GM19035 (cell line): Measurements from ENCODE around the gene WDR59.
"Not testable (repeated sequence)": the region's sequence is repeated elsewhere in the genome, so short reads cannot be mapped to it uniquely, and the experiment has no call there.

Experiments
- ATAC-seq: cut with Tn5 transposase; IDR thresholded peaks from one replicate; pipeline ENCODE4 v1.9.1; 2021; ENCODE audit not compliant: unreplicated experiment

Gene WDR59

DNA sequence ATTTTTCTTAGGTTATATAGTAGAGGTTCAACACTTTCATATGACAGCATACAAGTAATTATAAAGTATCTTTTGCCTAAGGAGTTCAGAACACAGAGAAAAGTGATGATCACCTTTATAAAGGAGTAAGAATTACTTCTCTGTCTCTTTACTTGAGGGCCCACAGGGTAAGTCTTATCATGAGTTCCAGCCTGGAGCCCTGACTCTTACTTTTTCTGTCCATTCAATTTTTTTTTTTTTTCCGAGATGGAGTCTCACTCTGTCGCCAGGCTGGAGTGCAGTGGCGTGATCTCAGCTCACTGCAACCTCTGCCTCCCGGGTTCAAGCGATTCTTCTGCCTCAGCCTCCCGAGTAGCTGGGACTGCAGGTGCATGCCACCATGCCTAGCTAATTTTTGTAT, 28.2 kb upstream of the WDR59 start:
- ATAC-seq = not testable (repeated sequence)

DNA sequence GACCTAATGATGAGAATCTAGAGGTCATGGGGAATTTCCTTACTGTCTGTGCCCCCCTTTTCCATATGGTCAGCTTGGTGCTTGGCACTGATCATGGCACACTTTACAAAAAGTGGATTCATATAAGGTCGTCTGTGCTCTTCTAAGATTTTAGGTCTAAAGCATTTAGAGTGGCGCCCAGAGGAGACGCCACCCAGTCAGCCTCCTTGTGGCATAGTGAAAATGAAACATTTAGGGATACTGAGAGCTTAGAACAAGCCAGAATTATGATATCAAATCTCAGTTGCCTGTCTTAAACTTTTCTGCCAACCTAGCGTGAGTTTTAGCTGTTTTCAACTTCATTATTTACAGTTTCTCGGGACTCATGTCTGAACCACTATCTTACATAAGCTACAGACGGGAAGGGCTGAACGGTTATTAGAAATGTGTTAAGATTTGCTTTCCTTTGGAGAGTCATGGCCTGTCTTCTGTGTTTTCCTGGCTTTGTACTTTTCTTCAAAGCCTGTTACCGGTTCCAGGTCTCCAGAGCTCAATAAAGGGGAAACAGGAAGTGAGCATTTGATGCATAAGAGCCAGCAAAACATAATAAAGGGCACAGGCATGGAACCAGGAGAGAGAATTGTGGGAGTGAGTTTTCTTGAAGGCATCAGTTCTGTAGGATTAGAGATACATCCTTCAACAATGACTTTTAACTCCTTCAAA, 27.6 kb upstream of the WDR59 start:
- ATAC-seq = peak; percentile 38

DNA sequence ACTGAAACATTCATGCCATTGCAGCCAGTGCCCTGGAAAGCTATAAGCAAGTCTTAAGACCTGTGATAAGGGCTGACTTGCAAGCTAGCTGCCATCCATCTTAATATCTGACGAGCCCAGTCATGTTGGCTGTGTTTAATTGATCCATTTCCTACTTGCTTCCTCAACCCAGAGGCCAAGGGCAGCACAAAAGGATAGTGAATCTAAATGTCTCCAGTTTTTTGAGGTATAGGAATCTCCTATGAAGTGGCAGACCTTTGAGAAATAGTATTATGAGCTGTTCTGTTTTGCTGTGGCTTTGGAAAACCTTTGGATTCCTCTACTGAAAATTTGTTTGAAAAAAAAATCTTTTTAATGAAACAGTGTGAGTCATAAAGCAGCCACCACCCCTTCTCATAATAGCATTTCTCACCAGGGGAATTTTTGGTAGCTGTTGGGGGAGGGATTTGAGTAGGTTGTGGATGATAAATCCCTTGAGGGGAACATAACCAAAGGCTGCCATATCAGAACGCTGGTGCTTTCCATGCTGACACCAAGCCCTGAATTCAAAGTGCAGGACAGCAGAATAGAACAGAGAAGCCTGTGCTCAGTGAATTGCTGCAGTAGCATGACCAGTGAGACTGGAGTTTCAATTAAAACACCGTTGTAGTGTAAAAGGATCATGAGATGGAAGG, 26.8 kb upstream of the WDR59 start:
- ATAC-seq = peak; percentile 59

DNA sequence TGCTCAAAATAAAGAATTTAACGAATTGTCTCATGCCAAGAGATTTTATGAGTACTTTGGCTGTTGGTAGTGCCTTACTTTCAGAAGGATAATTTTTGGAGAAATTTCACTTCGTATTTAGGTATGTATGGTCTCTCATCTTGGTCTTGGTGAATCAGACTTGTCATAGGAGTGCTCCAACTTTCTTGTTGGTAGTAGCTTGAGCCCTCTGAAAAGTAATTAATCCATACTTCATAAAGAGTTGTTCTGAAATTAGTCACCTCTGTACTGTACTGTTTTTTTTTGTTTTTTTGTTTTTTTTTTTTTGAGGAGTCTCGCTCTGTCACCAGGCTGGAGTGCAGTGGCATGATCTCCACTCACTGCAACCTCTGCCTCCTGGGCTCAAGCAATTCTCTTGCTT, 25.5 kb upstream of the WDR59 start:
- no peak for ATAC-seq

DNA sequence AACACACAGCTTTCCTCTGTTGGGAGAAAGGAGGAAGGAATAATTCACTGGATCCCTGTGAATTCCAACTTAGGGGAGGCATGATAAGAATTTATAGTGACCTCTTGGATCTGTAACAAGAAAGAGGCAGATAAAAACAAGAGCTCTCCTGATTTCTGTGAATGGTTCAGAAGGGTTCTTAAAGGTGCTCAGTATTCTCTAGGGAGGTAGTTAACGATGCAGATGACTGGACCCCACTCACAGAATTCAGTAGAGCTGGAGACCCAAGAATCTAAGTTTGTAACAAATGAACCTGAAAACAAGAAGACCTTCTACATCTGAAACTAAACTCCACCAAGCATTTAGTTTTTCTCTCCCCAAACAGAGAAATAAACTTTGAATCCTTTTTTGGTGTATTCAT, 22.5 kb upstream of the WDR59 start:
- no peak for ATAC-seq

DNA sequence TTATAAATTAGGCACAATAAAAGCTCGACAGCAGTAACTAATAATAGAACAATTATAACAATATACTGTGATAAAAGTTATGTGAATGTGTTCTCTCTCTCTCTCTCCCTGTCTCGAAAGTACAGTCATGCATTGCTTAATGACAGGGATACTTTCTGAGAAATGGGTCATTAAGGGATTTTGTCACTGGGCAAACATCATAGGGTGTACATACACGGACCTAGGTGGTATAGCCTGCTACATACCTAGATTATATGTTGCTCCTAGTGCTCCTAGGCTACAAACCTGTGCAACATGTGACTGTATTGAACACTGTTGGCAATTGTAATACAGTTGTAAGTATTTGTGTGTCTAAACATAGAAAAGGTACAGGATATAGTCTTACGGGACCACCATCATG, 20.8 kb upstream of the WDR59 start:
- no peak for ATAC-seq

DNA sequence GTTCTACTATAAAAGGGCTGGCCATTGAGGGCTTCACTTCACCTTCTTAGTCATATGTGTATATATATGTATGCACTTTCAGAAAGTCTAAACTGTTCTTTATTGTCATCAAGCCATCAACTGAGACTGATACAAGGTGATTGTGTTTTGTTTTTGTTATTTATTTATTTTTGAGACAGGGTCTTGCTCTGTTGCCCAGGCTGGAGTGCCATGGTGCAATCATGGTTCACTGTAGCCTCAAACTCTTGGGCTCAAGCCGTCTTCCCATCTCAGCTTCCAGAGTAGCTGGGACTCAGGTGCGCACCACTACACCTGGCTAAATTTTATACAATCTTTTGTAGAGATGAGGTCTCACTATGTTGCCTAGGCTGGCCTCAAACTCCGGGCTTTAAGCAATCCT, 19.5 kb upstream of the WDR59 start:
- ATAC-seq = no peak

DNA sequence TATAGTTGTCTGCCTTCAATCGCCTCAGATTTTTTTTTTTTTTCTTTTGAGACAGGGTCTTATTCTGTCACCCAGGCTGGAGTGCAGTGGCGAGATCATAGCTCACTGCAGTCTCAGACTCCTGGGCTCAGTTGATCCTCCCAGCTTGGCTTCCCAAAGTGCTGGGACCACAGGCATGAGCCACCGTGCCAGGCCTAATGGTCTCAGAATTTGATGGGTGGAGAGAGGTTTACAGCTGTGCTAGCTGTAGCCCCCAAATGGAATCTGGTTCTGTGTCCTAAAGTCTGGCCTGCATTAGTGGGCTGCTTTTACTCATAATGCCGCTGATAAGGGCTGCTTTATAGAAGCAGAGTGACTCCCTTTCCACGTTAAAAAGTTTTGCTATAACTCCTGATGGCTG, 19.0 kb upstream of the WDR59 start:
- no peak for ATAC-seq

DNA sequence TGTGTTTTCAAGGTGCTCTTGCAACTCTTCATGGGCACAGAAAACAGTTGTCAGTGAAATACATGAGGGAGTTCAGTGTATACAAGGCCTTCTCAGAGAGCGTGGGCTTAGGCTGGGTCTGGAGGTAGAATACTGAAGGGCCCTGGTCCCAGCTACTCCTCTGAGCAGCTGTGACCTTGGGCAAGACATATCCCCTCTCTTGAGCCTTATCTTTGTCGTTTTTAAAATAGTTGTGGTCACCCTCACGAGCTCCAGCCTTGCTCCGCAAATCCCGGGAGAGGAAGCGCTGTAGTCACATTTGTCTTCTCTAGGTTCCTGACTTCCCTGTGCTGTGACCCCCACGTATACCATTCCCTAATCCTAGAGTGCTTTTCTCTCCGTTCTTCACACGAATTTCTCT, 17.6 kb upstream of the WDR59 start:
- ATAC-seq = no peak

DNA sequence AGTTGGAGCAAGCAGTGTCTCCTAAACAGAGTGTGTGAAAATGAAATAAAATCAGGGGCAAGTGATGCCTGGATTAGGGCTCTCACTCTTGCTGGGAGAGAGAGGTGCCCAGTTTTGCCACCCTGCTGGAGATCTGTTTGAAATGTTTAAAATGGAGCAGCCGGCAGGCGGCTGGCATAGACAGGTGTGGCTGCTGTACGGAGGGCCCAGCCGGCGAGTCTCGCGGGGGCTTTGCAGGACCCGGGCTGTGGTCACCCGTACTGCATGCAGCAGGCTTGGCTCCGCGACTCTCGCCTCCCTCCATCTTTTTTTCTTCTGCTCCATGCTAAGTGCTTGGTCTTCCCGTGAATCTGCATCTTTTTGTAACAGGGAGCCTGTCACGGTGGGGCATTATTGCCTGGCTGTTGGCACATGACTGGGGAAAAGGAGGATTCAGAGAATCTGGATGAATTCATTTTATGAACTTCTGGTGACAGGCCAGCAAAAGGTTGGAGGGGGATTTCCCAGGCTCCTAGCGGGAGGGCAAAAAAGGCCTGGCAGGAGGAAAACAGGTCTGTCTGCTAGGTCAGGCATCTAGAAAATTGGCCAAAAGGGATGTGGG, 15.7 kb upstream of the WDR59 start:
- no peak for ATAC-seq

DNA sequence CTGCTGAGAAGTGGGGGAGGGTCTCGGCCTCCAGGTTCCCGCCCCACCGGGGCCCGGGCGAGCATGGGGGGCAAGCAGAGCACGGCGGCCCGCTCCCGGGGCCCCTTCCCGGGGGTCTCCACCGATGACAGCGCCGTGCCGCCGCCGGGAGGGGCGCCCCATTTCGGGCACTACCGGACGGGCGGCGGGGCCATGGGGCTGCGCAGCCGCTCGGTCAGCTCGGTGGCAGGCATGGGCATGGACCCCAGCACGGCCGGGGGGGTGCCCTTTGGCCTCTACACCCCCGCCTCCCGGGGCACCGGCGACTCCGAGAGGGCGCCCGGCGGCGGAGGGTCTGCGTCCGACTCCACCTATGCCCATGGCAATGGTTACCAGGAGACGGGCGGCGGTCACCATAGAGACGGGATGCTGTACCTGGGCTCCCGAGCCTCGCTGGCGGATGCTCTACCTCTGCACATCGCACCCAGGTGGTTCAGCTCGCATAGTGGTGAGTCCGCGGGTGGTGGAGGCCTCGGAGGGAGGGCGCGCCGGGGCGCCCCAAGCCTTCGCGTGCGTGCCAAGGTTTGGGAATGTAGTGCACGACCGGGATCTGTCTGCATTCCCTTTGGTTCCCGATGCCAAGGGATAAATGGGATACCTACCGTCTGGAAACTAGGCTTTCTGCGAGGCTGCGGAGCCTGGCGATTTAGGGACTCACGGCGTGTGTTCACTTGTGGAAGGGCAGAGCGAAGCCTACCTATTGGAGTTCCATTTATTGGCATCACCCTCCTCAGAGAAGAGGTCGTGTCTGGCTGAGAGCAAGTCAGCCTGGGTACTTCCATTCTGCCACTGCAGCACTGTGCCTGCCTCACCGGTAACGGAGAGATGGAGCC, 14.9 kb upstream of the WDR59 start:
- ATAC-seq = peak; percentile 31

DNA sequence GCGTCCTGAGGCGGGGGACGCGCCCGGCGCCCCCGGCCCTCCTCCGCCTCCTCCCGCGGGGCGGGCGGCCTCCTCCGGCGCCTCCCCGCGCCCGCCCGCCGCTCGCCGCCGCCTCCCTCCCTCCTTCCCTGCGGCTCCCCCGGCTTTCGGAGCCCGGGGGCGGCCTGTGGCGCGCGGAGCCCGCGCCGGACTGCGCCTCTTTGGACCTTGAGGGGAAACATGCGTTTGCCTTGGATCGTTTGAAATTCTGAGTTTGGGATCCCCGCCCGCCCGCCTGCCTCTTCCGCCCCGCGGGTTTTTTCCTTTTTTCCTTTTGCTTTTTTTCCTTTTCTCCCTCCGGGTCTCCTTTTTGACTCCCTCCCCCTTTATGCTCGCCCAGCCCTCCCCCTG, 14.3 kb upstream of the WDR59 start:
- peak; percentile 40 for ATAC-seq

DNA sequence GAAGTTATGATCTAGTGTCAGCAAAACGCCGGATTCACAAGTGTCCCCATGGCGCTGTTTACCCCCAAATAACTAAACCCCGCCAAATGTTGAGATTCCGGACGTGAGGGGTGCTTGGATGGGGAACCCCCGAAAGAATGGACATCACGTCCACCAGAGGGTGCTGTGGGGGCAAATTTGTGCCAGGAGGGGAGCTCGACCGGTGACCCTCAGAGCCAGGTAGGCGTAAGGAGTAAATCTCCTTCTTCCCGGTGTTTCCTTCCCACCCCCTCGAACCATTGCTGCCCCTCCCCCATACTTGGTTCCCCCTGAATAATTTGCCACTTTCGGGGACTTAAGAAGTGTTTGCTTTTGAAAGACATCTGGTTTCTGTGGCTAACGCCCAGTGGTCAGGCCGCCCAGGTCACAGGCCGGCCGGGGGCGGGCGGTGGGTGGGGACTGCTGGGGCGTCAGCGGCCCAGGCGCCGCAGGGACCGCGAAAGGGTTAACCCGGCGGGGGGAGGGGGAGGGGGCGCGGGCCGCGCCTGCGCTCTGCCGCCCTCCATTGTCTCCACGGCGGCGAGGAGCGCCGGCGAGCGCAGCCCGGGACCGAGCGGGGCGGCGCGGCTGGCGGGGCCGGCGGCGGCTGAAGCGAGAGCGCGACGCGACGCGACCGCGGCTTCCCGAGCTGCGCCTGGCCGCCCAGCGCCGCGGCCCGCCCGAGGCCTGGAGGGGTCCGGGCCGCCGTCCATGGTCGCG, 13.7 kb upstream of the WDR59 start, which contains the start of gene ZNRF1:
ZNRF1 (plus strand) TSS at position 544 of the 738 bp plus-strand sequence. CDS start 648 bp downstream, outside the sequence.
- peak; percentile 68 for ATAC-seq

DNA sequence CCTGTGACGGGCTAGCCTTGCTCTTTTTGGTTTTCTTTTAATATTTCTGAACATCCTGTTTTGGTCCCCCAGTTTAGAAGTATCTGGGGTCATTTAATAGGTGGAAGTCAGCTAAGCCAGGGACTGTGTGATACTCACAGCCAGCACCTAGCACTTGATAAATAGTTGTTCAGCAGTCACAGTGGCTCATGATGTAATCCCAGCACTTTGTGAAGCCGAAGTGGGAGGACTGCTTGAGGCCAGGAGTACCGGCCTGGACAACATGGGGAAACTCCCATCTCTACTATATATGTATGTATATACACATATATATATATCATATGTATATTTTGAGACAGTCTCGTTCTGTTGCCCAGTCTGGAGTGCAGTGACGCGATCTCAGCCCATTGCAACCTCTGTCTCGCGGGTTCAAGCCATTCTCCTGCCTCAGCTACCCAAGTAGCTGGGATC, 12.1 kb upstream of the WDR59 start:
- ATAC-seq = no peak

DNA sequence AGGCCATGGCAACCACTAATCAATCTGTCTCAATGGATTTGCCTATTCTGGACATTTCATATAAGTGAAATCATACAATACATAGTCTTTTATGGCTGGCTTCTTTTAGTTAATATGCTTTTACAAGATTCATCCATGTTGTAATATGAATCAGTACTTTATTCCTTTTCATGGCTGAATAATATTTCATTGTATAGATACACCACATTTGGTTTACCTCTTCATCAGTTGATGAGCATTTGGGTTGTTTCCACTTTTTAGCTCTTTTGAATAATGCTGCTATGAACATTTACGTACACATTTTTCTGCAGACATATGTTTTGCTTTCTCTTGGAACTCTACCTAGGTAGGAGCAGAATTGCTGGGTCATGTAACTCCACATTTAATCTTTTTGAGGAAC, 11.1 kb upstream of the WDR59 start:
- no peak for ATAC-seq

DNA sequence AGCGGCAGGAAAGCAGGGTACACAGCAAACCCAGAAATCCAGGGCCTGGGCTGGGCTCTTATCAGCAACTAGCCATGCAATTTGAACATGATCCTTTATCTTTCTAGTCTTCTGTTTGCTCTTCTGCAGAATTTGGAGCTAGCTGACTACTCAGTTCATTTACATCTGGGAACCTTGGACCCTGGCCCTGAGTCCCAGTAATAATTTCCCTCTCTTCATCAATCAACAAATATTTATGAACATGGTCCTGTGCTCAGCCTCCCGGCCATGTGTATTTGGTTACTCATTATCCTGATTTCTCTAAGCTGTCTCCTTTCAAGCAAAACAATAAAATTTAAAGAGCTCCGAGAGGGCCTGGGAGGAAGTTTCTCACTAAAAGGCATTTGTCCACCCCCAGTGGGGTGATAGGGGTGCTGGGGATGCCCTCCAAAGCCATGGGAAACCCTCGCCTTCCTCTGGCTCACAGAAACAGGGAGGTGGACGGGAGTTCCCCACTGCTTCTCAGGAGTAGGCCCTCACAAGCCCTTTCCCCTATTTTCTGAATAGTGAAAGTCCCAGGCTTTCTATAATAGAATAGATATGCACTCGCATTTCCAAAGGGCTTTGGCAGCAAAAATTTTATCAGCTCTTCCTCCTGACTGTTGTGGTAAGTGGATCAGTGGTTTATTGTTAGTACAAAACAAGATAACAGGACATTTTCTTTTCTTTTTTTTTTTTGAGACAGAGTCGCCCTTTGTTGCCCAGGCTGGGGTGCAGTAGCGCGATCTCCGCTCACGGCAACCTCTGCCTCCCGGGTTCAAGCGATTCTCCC, 6.9 kb upstream of the WDR59 start:
- ATAC-seq = no peak

DNA sequence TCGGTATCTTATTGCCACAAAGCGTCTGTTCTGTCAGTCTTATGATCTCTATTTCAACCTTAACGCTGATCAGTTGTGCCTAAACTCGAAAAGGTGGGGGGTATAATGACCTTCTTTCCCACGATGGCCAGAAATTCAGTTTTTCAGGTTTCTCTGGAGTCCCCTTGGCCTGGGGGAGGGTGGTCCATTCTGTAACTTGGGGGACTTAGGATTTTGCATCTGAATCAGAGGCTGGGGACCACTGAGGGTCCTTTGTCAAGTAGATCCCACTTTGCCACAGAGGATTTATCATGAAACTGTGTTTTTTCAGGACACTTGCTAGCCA, 6.3 kb upstream of the WDR59 start:
- no peak for ATAC-seq

DNA sequence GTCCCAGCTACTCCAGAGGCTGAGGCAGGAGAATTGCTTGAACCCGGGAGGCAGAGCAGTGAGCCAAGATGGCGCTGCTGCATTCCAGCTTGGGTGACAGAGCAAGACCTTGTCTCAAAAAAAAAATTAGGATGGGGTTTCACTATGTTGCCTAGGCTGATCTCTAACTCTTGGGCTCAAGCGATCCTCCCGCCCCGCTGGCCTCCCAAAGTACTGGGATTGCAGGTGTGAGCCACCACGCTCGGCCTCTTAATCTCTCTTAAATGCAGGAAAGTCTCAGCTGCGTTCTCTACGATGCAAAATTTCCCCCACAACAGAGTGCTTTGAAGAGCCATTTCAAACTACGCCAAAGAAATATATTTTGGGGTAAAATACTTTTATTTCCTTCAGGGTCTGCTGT, 5.9 kb upstream of the WDR59 start:
- ATAC-seq = no peak

DNA sequence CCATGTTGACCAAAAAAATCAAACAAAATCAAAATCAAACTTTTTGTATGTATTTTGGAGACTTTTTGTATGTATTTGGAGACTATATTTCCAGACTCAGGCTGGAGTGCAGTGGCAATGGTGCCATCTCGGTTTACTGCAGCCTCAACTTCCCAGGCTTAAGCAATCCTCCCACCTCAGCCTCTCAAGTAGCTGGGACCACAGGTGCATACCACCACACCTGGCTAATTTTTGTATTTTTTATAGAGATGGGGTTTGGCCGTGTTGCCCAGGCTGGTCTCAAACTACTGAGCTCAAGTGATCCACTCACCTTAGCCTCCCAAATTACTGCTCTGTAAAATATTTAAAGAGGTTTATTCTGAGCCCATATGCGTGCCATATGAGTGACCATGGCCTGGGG, 4.9 kb upstream of the WDR59 start:
- not testable (repeated sequence) for ATAC-seq
